Transverse colon (tissue), 4 donors: Measurements from ENCODE around the gene FRMD8. TPM values are rescaled to one million over a fixed set of nuclear protein-coding genes. Genes with fewer than 3 reads are reported as not detected.
A peak's percentile ranks its signal among the peaks of the same experiment; 100 is the strongest.

Source experiments
- DNase-seq: peaks from one replicate; pipeline ENCODE4 v3.0.0-alpha.2; 2019
- H3K27ac ChIP-seq, 4 donors: fragments of 200-600 bp; sonication (generic); 2 replicates each; pipeline ENCODE4 v1.5.1; 2016 to 2018; ENCODE audit warnings: inconsistent platforms in 4 of 4
- H3K27me3 ChIP-seq: fragments of 200-600 bp; sonication (generic); 2 replicates; pipeline ENCODE4 v1.5.1; 2017; ENCODE audit warnings: inconsistent platforms
- H3K36me3 ChIP-seq, 4 donors: fragments of 200-600 bp; sonication (generic); 2 replicates each; pipeline ENCODE4 v1.5.1; 2017 to 2019; ENCODE audit warnings: inconsistent platforms in 4 of 4
- H3K4me1 ChIP-seq, 4 donors: fragments of 200-600 bp; sonication (generic); 2 replicates each; pipeline ENCODE4 v1.5.1; 2017 to 2020; ENCODE audit warnings: inconsistent platforms in 4 of 4
- H3K4me3 ChIP-seq, 4 donors: fragments of 200-600 bp; sonication (generic); 1 replicate in 1 of 4; 2 replicates in 3 of 4; pipeline versions ENCODE4 v1.5.1 to v1.6.1; 2017 to 2019; ENCODE audit warnings: inconsistent platforms in 4 of 4
- H3K9me3 ChIP-seq, 2 donors: fragments of 200-600 bp; sonication (generic); 2 replicates each; pipeline ENCODE4 v1.5.1; 2017 to 2019; ENCODE audit warnings: inconsistent platforms in 2 of 2
- CTCF ChIP-seq, 5 experiments: fragments of 200-600 bp in 3 of 5; fragments of 450-650 bp in 2 of 5; sonication (generic) in 3 of 5; IDR thresholded peaks; 1 replicate in 2 of 5; 2 replicates in 3 of 5; pipeline ENCODE4 v1.5.1; 2016 to 2017; ENCODE audit warnings: antibody characterized with exemption in 5 of 5, inconsistent platforms in 3 of 5, mild to moderate bottlenecking in 2 of 5, moderate library complexity in 1 of 5
- EP300 ChIP-seq: sonication (generic); formaldehyde crosslinking; IDR thresholded peaks from one replicate; pipeline ENCODE4 v1.6.1; 2017; ENCODE audit warnings: antibody characterized with exemption, low read depth
- POLR2A ChIP-seq: fragments of 450-650 bp; IDR thresholded peaks from one replicate; pipeline ENCODE4 v1.6.1; 2016; ENCODE audit warnings: antibody characterized with exemption, mild to moderate bottlenecking, moderate library complexity
- POLR2AphosphoS5 ChIP-seq, 3 donors: sonication (generic); formaldehyde crosslinking; IDR thresholded peaks; one replicate each; pipeline ENCODE4 v1.6.1; 2016; ENCODE audit warnings: antibody characterized with exemption in 3 of 3
- WGBS, 2 donors: methylation state at CpG; one replicate each; pipeline ENCODE4 v1.1.5; 2018; ENCODE audit warnings: low coverage in 1 of 2; 5-methylcytosine and 5-hydroxymethylcytosine counted together
- in situ Hi-C, 4 donors: fragments of 200-750 bp; cut with MboI; loops; one replicate each; pipeline versions ENCODE4 v1.15.0 to v1.15.1; 2017; ENCODE audit warnings: low sequenced_read_pairs in 3 of 4, low pct_ligation_motif_present in 1 of 4, low pct_unique_long_range_greater_than_20kb in 1 of 4
- intact Hi-C: fragments of 100-400 bp; cut with DNase I; formaldehyde crosslinking; loops from one replicate; pipeline ENCODE4 v1.15.1; 2023; ENCODE audit warnings: low total_unique reads
- total RNA-seq, 4 donors: library from RNA; depleted of rRNA; stranded (reverse); fragments of >200 nt; gene quantifications; one replicate each; pipeline ENCODE4 v1.1.0, GENCODE V29; 2016

Gene FRMD8
- total RNA-seq, 4 donors from 2014 or later = 64.3 to 164 (median 128) TPM

GRCh38 chr11:65390099-65390941 lies 3.9 kb downstream of the FRMD8 start:
- Histone ChIP-seq H3K27me3 (no peaks in the 10 kb centered on the region), H3K27ac (peak overlapping the region; percentile 50 to 64 (median 62)), H3K4me3 (no peak overlapping the region), H3K36me3 (peaks cover 0 to 8% (median 1%) of the 10 kb centered on the region in 4 donors), H3K4me1 (peaks cover 23 to 60% (median 43%) of the 10 kb centered on the region in 4 donors), H3K9me3 (no peaks in the 10 kb centered on the region)
- intact Hi-C loops = no loop called here
- no peak for TF ChIP-seq EP300
- no peak for TF ChIP-seq POLR2A
- no peak for TF ChIP-seq CTCF (IDR thresholded peaks at IDR 0.05)
- no peak for DNase-seq
- in situ Hi-C loops = no loop called here
- 65 to 80% methylated on average over 1 to 21 of the region's 21 CpGs for WGBS, 2 donors

- Histone ChIP-seq H3K4me1 (peaks cover 17 to 53% (median 40%) of the 10 kb centered on the region in 4 donors), H3K27ac (peak overlapping the region; percentile 50 to 64 (median 62)), H3K27me3 (no peaks in the 10 kb centered on the region), H3K36me3 (peaks cover 0 to 8% (median 1%) of the 10 kb centered on the region in 4 donors), H3K9me3 (no peaks in the 10 kb centered on the region), H3K4me3 (no peak overlapping the region)
- WGBS, 2 donors = 69% methylated on average over 9 of the region's 9 CpGs; no CpG with 5 or more reads in 1 of the 2 donors
- in situ Hi-C loops = no loop called here
- no peak for TF ChIP-seq POLR2A
- TF ChIP-seq POLR2AphosphoS5 (IDR thresholded peaks at IDR 0.05) = no peak
- no peak for TF ChIP-seq CTCF (IDR thresholded peaks at IDR 0.05)
- no peak for TF ChIP-seq EP300
- intact Hi-C loops = no loop called here
- no peak for DNase-seq
These were observed 4.6 kb downstream of the FRMD8 start for GRCh38 chr11:65390996-65391395.

GRCh38 chr11:65392186-65392829 lies 5.9 kb downstream of the FRMD8 start:
- H3K27ac ChIP-seq = no peak overlapping the region
- intact Hi-C loops (no loop called here), in situ Hi-C loops (no loop called here)
- H3K36me3 ChIP-seq = peaks cover 0 to 12% (median 5%) of the 10 kb centered on the region in 4 donors
- no peaks in the 10 kb centered on the region for H3K27me3 ChIP-seq
- no peaks in the 10 kb centered on the region for H3K9me3 ChIP-seq
- H3K4me3 ChIP-seq = no peak overlapping the region
- WGBS, 2 donors = 80 to 100% methylated on average over 1 to 13 of the region's 13 CpGs
- H3K4me1 ChIP-seq = peaks cover 13 to 45% (median 32%) of the 10 kb centered on the region in 4 donors
- no peak for DNase-seq
- TF ChIP-seq POLR2A (no peak), EP300 (no peak), POLR2AphosphoS5 (IDR thresholded peaks at IDR 0.05) (no peak), CTCF (IDR thresholded peaks at IDR 0.05) (no peak)

- Histone ChIP-seq H3K9me3 (no peaks in the 10 kb centered on the region), H3K27ac (no peak overlapping the region), H3K4me3 (no peak overlapping the region), H3K27me3 (no peaks in the 10 kb centered on the region), H3K36me3 (peaks cover 0 to 15% (median 6%) of the 10 kb centered on the region in 4 donors), H3K4me1 (peaks cover 7 to 39% (median 26%) of the 10 kb centered on the region in 4 donors)
- intact Hi-C loops (no loop called here), in situ Hi-C loops (no loop called here)
- TF ChIP-seq EP300 = no peak
- TF ChIP-seq POLR2A = no peak
- TF ChIP-seq POLR2AphosphoS5 (IDR thresholded peaks at IDR 0.05) = no peak
- no peak for TF ChIP-seq CTCF (IDR thresholded peaks at IDR 0.05)
- DNase-seq = no peak
- 90% methylated on average over 5 of the region's 5 CpGs; no CpG with 5 or more reads in 1 of the 2 donors for WGBS, 2 donors
These were observed 6.5 kb downstream of the FRMD8 start for GRCh38 chr11:65392899-65393298.
